ENCODE results near the gene NANS.
A peak's percentile ranks its signal among the peaks of the same experiment; 100 is the strongest.
"Not testable (repeated sequence)": the region's sequence is repeated elsewhere in the genome, so short reads cannot be mapped to it uniquely, and the experiment has no call there.

The NANS gene

GRCh38 chr9:98039607-98040017 is 16.9 kb upstream of the NANS start:
- no peak for DNase-seq (ENCODE audit: low read depth)

GRCh38 chr9:98040212-98040611 is 16.3 kb upstream of the NANS start:
- no peak for DNase-seq (ENCODE audit: low read depth)

DNA sequence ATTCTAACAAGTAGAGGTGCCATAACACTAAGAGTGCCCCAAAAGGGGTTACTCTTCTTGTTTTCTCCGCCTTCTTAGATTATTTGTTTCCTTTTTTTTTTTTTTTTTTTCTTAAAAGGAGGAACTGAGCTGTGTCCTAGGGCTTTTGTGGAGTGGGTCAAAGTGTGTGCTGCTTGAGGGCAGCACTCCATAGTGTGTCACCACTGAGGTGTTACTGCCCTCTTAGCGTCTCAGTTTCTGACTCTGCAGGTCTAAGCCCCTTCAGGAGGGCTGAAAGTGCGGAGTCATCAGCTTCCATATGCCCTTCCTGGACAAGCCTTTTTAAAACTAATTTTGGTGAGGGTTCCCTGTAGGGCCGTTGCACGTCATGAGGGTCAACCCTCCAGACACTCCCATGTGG is 12.6 kb upstream of the NANS start:
- no peak for DNase-seq (ENCODE audit: low read depth)

DNA sequence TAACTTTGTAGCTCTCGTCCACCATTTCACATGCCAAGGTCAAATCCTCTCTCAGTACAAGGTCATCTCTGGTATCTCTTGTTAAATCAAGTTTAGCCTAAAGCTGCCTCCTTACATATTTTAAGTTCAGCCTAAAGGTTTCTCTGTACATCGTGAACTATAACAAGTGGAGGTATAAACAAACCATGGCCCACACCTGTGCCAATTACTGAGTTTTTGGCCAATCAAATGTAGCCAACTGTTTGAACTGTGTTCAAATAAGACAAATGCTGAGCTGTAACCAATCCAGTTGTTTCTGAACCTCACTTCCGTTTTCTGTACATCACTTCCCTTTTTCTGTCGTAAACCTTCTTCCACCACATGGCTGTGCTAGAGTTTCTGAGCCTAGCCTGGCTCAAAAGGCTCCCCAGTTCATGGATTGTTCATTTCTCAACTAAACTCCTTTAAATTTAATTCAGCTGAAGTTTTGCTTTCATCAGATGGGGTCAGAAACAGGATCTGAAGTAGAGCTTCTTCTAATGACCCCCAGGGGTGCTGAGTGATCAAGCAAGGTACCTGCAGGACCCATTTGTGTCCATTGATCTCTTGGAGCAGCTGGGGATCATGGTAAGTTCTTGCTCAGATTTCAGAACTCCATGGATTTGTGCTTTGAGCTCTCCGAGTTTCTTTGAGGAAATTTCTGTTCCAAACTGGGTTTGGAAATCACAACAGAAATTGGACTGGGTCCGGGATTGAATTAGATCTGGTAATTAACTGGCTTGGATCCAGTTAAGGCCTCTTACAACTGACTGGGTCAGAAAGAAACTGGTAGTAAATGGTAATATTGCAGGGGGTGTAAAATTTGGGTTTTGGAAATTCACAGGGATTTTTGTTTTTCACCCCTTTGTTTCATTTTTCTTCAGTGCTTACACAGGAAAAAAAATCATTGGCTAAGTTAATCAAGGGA is 11.0 kb upstream of the NANS start:
- no peak for DNase-seq (ENCODE audit: low read depth)

- DNase-seq (ENCODE audit: low read depth) = no peak
Observed at GRCh38 chr9:98046180-98046543, 10.4 kb upstream of the NANS start.

DNA sequence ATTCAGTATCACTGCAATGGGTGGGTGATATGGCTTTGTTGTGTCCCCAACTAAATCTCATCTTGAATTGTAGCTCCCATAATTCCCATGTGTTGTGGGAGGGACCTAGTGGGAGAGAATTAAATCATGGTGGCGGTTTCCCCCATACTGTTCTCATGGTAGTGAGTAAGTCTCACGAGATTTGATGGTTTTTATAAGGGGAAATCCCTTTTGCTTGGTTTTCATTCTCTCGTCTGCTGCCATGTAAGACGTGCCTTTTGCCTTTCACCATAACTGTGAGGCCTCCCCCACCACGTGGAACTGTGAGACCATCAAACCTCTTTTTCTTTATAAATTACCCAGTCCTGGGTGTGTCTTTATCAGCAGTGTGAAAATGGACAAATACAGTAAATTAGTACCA is 9.5 kb upstream of the NANS start:
- no peak for DNase-seq (ENCODE audit: low read depth)

- no peak for DNase-seq (ENCODE audit: low read depth)
Observed at GRCh38 chr9:98049288-98050072, 7.1 kb upstream of the NANS start.

DNA sequence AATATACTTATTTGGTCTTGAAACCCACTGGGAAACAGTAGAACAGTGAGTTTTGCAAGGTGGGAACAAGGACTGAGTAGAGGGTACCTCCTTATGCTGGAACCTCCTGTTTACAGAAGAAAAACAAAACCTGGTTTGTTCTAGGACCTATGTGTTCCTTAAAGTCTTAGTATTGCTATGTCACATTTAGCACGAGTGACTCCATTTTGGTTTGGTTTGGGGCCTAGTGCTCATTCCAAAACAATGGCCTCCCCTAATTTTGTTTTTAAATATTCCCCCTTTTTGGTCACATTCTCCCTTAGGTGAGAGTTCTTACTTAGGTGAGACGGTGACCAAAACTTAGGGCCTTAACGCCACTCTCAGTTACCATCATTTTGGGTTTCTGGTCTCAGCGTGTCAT is 6.2 kb upstream of the NANS start:
- no peak for DNase-seq (ENCODE audit: low read depth)

DNA sequence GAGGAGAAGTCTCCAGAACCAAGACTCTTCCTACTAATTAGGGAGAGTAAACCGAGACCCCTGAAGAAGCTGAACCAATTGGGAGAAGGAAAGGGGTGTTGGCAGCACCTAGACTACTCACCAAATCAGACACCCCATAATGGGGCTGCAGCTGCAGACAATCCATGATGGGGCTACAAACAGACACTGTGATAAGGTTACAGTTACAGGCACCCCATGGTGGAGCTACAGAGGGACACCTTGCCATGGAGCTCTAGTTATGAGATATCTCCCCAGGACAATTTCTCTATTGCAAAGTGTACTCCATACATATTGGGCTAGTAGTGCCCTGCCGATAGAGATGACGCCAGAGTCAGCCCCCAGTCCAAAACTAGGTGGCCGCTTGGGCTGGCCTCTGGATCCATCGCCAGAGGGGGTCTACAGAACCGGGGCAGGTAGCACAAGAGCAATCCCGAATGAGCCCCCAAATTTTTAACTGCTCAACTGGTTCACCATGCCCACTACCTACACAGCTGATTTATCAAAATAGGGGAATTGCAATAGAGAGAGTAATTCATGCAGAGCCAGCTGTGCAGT is 2.1 kb upstream of the NANS start:
- no peak for DNase-seq (ENCODE audit: low read depth)

DNA sequence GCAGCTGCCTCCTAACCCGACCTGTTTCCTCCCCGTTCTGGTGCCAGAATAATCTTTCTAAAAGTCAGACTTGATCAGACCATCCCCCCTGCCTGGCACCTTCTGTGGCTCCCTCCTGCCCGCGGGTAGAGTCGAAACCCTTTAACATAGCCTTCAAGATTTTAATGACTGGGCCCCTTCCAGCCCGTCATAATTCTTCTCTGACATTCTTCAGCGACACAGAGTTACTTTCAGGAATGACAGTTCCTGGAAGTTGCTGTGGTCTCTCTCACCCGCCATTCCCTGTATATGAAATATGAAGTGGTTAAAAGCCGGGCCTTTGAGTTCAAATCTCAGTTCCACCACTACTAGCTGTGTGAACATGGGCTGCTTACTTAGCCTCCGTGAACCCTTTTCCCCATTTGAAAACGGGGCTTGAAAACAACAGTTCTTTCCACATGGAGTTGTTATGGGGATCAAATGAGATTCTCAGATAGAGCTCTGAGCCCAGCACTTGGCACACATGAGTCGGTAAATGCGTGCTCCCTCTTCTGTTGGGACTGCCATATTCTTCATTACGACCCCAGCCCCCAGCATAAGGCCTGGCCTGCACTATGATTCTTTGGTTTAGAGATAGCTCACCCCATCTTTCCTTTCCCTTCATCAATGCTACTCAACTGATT is 737 bp downstream of the NANS start:
- DNase-seq (ENCODE audit: low read depth) = no peak

DNA sequence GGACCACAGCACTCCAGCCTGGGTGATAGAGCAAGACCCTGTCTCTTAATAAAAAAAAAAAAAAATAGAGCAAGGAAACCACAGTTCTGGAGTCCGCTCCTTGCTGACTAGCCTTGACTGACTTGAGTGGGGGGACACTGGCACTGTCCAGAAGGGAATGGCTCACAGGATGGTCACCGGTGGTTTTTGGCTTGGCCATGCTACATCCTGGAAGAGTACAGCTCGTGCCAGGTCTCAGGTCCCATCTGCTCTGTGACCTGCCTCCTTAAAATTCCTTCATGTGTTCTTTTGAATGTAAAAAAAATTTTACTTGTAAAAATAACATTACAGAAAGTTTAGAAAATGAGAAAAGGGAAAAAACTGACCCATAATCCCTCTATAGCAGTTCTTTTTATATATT is 5.6 kb downstream of the NANS start:
- no peak for DNase-seq (ENCODE audit: low read depth)

DNA sequence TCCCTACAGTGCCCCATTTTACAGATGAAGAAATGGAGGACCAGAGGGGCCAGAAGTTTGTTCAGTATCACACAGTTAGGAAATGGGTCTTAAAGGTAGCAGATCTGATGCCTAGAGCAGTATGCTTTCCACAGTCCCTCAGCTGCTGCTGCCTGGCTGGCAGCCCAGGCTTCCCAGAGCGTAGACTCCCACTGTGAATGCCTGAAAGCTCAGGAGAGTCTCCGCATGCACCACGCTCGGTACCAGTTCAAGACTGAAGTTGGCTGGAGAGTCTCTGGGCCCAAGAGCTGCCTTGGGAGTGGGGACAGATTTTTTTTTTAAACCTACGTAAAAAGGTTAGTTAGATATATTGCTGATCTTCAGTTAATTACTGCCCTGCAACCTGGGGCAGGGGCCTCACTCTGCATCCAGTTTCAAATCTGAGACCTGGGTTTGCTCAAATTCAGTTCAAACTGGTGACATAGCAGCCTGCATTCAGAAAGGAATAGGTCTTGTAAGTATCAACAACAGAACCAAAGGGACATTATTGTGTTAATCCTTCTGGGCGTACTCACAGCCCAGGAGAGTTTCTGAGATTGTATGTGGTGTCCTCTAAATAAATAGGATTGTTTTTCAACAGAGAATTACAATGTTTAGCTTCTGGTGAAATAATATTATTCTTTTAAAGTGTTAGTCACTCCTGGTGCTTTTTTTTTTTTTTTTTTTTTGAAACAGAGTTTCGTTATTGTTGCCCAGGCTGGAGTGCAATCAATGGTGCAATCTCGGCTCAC is 8.3 kb downstream of the NANS start:
- no peak for DNase-seq (ENCODE audit: low read depth)

- no peak for DNase-seq (ENCODE audit: low read depth)
Observed at GRCh38 chr9:98066235-98066634, 9.7 kb downstream of the NANS start.

- DNase-seq (ENCODE audit: low read depth) = no peak
Observed at GRCh38 chr9:98067184-98067583, 10.7 kb downstream of the NANS start.

DNA sequence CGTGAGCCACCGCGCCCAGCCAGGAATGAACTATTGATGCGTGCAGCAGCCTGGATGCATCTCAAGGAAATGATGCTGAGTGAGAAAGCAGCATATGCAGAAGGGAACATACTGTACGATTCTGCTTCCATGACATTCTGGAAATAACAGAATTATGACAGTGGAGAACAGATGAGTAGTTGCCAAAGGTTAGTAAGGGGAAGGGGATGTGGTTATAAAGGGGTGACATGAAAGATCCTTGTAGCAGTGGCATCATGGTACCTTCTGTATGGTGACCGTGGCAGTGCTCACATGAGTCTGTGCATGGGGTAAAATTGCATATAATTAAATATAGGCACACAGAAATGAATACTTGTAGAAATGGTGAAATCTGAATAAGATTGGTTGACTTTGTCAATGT is 13.0 kb downstream of the NANS start:
- DNase-seq (ENCODE audit: low read depth) = no peak

DNA sequence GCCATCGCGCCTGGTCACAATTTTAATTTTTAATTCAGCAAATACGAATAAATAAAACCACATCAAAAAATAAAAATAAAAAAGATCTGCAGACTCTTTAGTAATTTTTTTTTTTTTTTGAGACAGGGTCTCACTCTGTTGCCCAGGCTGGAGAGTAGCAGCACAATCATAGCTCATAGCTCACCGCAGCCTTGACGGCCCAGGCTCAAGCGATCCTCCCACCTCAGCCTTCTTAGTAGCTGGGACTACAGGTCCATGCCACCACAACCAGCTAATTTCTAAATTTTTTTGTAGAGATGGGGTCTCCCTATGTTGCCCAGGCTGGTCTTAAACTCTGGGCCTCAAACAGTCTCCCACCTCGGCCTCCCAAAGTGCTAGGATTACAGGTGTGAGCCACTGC is 14.2 kb downstream of the NANS start:
- no peak for DNase-seq (ENCODE audit: low read depth)

DNA sequence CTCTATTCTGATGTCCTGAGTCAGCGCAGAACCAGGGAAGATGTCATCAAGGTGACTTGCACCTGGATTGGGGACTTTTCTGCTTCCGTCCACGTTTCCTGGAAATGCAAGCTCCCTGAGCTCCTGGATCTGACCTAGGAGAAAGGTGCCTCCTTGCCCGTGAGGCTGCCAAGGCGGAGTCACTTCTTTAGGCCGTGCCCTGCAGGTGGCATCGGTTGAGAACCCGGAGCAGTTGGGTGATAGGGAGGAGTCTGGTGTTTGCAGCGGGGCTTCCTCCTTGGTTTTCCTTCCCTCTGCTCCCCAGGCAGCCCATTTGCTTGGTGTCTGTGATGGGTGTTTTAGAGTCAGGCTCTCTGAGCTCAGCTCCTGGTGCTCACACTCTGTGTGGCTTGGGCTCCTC is 15.2 kb downstream of the NANS start:
- no peak for DNase-seq (ENCODE audit: low read depth)

- peak; percentile 45 for DNase-seq (ENCODE audit: low read depth)
Observed at GRCh38 chr9:98074115-98074990, 17.8 kb downstream of the NANS start.

DNA sequence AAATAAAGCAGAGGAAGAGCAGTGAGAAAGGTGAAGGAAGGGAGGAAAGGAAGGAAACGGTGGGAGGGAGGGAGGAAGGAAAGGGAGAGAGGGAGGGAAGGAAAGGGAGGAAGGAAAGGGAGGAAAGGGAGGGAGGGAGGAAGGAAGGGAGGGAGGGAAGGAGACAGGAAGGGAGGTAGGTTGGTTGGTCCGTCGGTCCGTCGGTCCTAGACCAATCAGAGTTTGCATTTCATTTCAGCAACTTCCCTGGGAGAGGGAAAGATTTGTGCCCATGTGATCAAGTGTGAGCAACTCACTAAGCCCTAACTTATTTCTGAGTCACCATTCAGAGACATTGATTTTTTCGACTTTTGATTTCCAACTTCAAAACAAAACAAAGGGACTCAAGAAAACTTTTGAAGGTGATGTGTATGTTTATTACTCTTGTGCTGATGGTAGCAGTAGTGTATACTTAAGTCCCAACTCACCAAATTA is 18.8 kb downstream of the NANS start:
- no peak for DNase-seq (ENCODE audit: low read depth)

DNA sequence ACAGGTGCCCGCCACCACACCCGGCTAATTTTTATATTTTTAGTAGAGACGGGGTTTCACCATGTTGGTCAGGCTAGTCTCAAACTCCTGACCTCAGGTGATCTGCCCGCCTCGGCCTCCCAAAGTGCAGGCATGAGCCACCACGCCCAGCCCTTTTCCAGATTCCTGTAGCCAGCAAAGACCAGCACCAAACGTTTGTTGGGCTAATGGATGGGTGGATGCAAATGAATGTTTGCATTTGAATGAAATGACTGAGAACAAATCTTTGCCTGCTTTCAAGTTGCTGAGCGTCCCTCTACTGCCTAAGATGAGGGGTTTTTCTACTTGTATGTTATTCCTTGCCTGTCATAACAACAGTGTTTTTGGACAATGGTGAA is 20.0 kb downstream of the NANS start:
- DNase-seq (ENCODE audit: low read depth) = not testable (repeated sequence)

GRCh38 chr9:98078895-98079294 is 22.4 kb downstream of the NANS start:
- DNase-seq (ENCODE audit: low read depth) = no peak

All from activated T-helper 1 cell treated with Interleukin-2 at 50 U/mL for 16 hours (primary cell).